ENCODE data around the gene LIN7C. TPM values are rescaled to one million over a fixed set of nuclear protein-coding genes. Genes with fewer than 3 reads are reported as not detected.

The LIN7C gene
- total and polyA plus RNA-seq, 9 of the 15 experiments (the other 6 are each of a cell fraction or from before 2014, with no cell fraction given) = 10.8 to 52.7 (median 21.5) TPM

DNA sequence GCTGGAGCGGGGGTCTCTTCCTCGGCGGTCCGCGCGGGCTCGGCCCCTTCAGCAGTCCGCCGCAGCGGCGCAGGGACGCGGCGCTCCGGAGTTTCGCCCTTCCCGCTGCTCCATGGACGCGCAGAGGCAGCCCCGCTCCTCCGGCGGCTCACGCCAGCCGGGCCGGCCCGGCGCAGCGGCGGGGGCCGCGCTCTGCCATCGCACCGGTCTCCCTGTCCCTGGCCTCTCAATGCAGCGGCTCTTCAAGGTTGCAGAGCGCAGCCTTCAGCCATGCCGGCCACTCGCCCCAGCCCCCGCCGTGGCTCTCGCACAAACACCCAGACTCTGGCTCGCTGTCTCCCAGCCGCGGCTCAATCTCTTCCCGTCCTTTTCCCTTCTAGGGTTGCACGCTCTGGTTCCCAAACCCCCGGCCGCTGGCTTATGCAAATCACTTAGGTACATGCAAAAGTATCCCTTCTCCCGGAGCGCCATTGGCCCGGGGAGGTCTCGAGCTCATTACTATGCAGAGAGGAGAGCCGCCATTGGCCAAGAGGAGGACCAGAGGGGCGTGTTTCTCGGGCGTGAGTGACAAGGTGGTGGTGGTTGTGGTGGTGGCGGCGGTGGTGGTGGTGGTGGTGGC is 34.1 kb downstream of the LIN7C start, which contains the start of gene LGR4 (continued):
- TF ChIP-seq, protein P1, sequence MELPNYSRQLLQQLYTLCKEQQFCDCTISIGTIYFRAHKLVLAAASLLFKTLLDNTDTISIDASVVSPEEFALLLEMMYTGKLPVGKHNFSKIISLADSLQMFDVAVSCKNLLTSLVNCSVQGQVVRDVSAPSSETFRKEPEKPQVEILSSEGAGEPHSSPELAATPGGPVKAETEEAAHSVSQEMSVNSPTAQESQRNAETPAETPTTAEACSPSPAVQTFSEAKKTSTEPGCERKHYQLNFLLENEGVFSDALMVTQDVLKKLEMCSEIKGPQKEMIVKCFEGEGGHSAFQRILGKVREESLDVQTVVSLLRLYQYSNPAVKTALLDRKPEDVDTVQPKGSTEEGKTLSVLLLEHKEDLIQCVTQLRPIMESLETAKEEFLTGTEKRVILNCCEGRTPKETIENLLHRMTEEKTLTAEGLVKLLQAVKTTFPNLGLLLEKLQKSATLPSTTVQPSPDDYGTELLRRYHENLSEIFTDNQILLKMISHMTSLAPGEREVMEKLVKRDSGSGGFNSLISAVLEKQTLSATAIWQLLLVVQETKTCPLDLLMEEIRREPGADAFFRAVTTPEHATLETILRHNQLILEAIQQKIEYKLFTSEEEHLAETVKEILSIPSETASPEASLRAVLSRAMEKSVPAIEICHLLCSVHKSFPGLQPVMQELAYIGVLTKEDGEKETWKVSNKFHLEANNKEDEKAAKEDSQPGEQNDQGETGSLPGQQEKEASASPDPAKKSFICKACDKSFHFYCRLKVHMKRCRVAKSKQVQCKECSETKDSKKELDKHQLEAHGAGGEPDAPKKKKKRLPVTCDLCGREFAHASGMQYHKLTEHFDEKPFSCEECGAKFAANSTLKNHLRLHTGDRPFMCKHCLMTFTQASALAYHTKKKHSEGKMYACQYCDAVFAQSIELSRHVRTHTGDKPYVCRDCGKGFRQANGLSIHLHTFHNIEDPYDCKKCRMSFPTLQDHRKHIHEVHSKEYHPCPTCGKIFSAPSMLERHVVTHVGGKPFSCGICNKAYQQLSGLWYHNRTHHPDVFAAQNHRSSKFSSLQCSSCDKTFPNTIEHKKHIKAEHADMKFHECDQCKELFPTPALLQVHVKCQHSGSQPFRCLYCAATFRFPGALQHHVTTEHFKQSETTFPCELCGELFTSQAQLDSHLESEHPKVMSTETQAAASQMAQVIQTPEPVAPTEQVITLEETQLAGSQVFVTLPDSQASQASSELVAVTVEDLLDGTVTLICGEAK (IDR thresholded peaks at IDR 0.05) = no peak
- TF ChIP-seq, protein P1 (CRISPR knock-in tag; IDR thresholded peaks at IDR 0.05) = no peak
- TF ChIP-seq, protein P2, sequence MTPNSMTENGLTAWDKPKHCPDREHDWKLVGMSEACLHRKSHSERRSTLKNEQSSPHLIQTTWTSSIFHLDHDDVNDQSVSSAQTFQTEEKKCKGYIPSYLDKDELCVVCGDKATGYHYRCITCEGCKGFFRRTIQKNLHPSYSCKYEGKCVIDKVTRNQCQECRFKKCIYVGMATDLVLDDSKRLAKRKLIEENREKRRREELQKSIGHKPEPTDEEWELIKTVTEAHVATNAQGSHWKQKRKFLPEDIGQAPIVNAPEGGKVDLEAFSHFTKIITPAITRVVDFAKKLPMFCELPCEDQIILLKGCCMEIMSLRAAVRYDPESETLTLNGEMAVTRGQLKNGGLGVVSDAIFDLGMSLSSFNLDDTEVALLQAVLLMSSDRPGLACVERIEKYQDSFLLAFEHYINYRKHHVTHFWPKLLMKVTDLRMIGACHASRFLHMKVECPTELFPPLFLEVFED (CRISPR knock-in tag; conservative IDR thresholded peaks at IDR 0.05) = no peak
- TF ChIP-seq POLR2A (conservative IDR thresholded peaks at IDR 0.05) (peak; percentile 52), NFRKB (IDR thresholded peaks at IDR 0.05; ENCODE audit: low read depth) (no peak), MED1 (CRISPR knock-in tag; IDR thresholded peaks at IDR 0.05; ENCODE audit: borderline replicate concordance) (no peak), ZNF507 (tag; conservative IDR thresholded peaks at IDR 0.05) (no peak), ARID1B (IDR thresholded peaks at IDR 0.05) (no peak), KHSRP (IDR thresholded peaks at IDR 0.05) (no peak), CHD2 (IDR thresholded peaks at IDR 0.05; ENCODE audit: low read depth, low read length) (no peak), PPARD (CRISPR knock-in tag; IDR thresholded peaks at IDR 0.05) (no peak), MXI1 (IDR thresholded peaks at IDR 0.05; ENCODE audit: low read depth, low read length) (no peak), ELF2 (CRISPR knock-in tag; IDR thresholded peaks at IDR 0.05) (no peak), ZNF785 (CRISPR knock-in tag; IDR thresholded peaks at IDR 0.05) (no peak)
- TF ChIP-seq, protein P3, sequence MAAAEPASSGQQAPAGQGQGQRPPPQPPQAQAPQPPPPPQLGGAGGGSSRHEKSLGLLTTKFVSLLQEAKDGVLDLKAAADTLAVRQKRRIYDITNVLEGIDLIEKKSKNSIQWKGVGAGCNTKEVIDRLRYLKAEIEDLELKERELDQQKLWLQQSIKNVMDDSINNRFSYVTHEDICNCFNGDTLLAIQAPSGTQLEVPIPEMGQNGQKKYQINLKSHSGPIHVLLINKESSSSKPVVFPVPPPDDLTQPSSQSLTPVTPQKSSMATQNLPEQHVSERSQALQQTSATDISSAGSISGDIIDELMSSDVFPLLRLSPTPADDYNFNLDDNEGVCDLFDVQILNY (CRISPR knock-in tag; IDR thresholded peaks at IDR 0.05) = no peak
- TF ChIP-seq, protein P4, sequence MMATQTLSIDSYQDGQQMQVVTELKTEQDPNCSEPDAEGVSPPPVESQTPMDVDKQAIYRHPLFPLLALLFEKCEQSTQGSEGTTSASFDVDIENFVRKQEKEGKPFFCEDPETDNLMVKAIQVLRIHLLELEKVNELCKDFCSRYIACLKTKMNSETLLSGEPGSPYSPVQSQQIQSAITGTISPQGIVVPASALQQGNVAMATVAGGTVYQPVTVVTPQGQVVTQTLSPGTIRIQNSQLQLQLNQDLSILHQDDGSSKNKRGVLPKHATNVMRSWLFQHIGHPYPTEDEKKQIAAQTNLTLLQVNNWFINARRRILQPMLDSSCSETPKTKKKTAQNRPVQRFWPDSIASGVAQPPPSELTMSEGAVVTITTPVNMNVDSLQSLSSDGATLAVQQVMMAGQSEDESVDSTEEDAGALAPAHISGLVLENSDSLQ (IDR thresholded peaks at IDR 0.05) = peak; percentile 96
